Nephron progenitor cell (in vitro differentiated cells): Measurements from ENCODE around the gene TGIF1.

Source experiments
- DNase-seq: peaks from one replicate; pipeline ENCODE4 v3.0.0; 2021
- H3K27ac Mint-ChIP-seq: 2 replicates; pipeline ENCODE4 v1.8.0; 2021; ENCODE audit warnings: mild to moderate bottlenecking, moderate library complexity, mixed read lengths
- H3K27me3 Mint-ChIP-seq: 2 replicates; pipeline ENCODE4 v1.8.0; 2021; ENCODE audit warnings: mild to moderate bottlenecking, low read depth, mixed read lengths; ENCODE audit not compliant: poor library complexity
- H3K36me3 Mint-ChIP-seq: 2 replicates; pipeline ENCODE4 v1.8.0; 2021; ENCODE audit warnings: low read depth, mixed read lengths
- H3K4me1 Mint-ChIP-seq: 2 replicates; pipeline ENCODE4 v1.8.0; 2021; ENCODE audit warnings: mixed read lengths
- H3K4me3 Mint-ChIP-seq: 2 replicates; pipeline ENCODE4 v1.8.0; 2021; ENCODE audit warnings: mild to moderate bottlenecking, moderate library complexity, mixed read lengths
- H3K9me3 Mint-ChIP-seq: 2 replicates; pipeline ENCODE4 v1.8.0; 2021; ENCODE audit warnings: mild to moderate bottlenecking, moderate library complexity, mixed read lengths
- CTCF ChIP-seq: fragments of 200-600 bp; sonication (generic); IDR thresholded peaks from 2 replicates; pipeline ENCODE4 v1.5.0; 2021; ENCODE audit warnings: antibody characterized with exemption

Gene TGIF1

DNA sequence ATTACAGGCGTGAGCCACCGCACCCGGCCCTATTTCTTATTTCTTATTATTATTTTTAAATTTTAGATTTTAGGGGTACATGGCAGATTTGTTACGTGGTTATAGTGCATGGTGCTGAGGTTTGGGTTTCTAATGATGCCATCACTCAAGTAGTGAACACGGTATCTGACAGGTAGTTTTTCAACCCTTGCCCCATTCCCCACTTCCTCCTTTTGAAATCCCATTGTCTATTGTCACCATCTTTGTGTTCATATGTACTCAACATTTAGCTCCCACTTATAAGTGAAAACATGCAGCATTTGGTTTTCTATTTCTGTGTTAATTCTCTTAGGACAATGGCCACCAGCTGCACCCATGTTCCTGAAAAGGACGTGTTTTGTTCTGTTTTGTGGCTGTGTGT, 39.5 kb downstream of the TGIF1 start:
- H3K27me3 Mint-ChIP-seq = peaks cover 6% of the 10 kb centered on the region
- no peak for DNase-seq

GRCh38 chr18:3491981-3492555, 42.1 kb downstream of the TGIF1 start:
- no peak overlapping the region for H3K27ac Mint-ChIP-seq
- DNase-seq = no peak
- H3K9me3 Mint-ChIP-seq = no peaks in the 10 kb centered on the region
- no peak for TF ChIP-seq CTCF
- peaks cover 6% of the 10 kb centered on the region for H3K27me3 Mint-ChIP-seq
- H3K36me3 Mint-ChIP-seq = no peaks in the 10 kb centered on the region
- no peak overlapping the region for H3K4me3 Mint-ChIP-seq
- peaks cover 13% of the 10 kb centered on the region for H3K4me1 Mint-ChIP-seq

More for the DNA sequence above, 39.5 kb downstream of the TGIF1 start:
- no peak for TF ChIP-seq CTCF
- Mint-ChIP-seq H3K4me1 (peaks cover 33% of the 10 kb centered on the region), H3K9me3 (no peaks in the 10 kb centered on the region), H3K4me3 (no peak overlapping the region), H3K27ac (no peak overlapping the region), H3K36me3 (no peaks in the 10 kb centered on the region)

DNA sequence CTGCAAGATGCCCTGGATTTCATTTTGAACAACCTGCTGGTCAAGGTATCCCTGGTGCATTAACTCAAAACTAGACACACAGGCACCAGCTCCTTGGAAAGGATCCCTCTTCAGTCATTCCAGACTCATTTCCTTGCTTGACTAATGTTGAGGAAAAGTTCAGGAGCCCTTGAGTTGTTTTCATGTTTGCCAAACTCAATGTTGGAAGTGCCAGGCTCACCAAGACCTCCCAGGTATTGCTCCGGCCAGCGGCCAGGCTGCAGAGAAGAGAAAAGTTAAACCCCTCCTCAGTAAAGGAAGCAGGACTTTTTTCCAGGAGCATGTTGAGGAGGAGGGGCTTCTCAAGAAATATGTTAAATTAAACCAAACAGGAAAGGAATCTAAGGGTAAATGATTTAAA, 42.7 kb downstream of the TGIF1 start:
- peaks cover 6% of the 10 kb centered on the region for H3K27me3 Mint-ChIP-seq
- H3K4me3 Mint-ChIP-seq = no peak overlapping the region

DNA sequence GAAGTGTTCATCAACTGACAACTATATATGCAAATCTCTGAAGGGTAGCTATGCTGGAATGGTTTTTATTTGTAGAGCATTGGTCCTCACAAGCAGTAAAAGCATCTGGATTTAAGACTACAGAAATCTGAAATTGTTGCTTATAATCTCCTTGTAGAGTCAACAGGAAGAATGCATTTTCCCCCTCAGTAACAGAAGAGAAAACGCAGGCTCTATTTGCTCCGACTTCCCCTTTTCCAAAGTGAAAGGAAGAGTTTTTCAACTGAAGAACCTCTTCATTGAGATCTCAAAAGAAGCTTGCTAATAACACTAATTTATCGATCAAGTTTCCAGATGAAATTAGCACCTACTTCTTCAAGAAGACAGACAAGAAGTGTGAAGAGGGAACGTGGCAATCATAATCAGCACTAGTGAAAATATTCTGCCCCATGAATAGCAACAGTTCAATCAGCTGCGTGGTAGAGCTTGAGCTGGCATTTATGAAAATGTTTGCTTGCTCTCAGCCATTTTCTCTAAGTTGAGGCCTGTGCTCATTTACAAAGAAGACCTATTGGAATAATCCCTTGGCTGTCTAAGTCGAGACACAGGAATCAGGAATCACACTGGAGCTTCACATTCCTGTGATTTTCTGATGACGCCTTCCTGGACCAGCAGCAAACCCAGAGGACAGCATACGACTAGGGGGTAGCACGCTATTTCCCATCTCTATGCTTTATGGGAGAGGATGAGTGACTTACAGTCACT, 43.7 kb downstream of the TGIF1 start:
- no peak for DNase-seq
- Mint-ChIP-seq H3K36me3 (no peaks in the 10 kb centered on the region), H3K4me1 (peaks cover 22% of the 10 kb centered on the region), H3K4me3 (no peak overlapping the region), H3K9me3 (no peaks in the 10 kb centered on the region), H3K27me3 (peaks cover 12% of the 10 kb centered on the region), H3K27ac (no peak overlapping the region)
- TF ChIP-seq CTCF = no peak

More for the DNA sequence above, 42.7 kb downstream of the TGIF1 start:
- Mint-ChIP-seq H3K4me1 (peaks cover 17% of the 10 kb centered on the region), H3K27ac (peak overlapping the region; percentile 26), H3K9me3 (no peaks in the 10 kb centered on the region), H3K36me3 (no peaks in the 10 kb centered on the region)
- no peak for DNase-seq
- TF ChIP-seq CTCF = no peak

DNA sequence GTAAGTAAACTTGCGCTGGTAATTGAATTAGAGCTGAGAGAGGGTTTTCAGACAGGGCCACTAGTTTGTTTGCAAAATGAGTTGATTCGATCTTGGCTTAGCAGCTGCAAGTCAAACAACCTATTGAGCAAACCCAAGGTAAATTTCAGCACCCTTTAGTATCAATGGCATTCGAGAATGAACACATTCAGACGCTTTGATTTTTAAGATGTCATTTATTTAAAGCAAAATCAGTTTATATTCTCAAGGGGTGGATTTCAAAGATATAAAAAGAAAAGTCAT, 44.2 kb downstream of the TGIF1 start:
- H3K36me3 Mint-ChIP-seq = no peaks in the 10 kb centered on the region
- H3K27me3 Mint-ChIP-seq = peaks cover 15% of the 10 kb centered on the region
- no peaks in the 10 kb centered on the region for H3K9me3 Mint-ChIP-seq
- no peak for TF ChIP-seq CTCF
- DNase-seq = no peak
- no peak overlapping the region for H3K27ac Mint-ChIP-seq
- H3K4me3 Mint-ChIP-seq = no peak overlapping the region
- peaks cover 25% of the 10 kb centered on the region for H3K4me1 Mint-ChIP-seq

DNA sequence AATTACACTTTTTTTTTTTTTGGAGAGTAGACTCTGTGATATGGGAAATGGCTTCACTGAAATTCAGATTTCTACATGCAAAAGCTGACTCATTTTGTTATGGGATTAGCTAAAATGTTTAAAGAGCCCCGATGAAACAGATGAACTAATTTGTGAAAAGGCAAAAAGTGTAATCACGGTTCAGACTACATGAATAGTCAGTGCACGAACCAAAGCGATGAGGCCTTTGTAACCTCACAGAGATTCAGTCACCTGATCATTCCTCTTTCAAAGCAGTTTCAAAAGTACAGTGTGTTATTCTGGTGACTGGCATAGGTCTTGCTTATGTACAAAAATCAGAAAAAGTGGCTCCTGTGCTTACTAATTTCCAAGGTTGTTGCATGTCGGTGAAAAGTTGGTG, 44.6 kb downstream of the TGIF1 start:
- no peak overlapping the region for H3K27ac Mint-ChIP-seq
- no peaks in the 10 kb centered on the region for H3K9me3 Mint-ChIP-seq
- TF ChIP-seq CTCF = no peak
- no peak overlapping the region for H3K4me3 Mint-ChIP-seq
- H3K36me3 Mint-ChIP-seq = no peaks in the 10 kb centered on the region
- peaks cover 28% of the 10 kb centered on the region for H3K4me1 Mint-ChIP-seq
- H3K27me3 Mint-ChIP-seq = peaks cover 15% of the 10 kb centered on the region
- no peak for DNase-seq
